GM18520 (cell line): Measurements from ENCODE around the gene SFR1.
"Not testable (repeated sequence)": the region's sequence is repeated elsewhere in the genome, so short reads cannot be mapped to it uniquely, and the experiment has no call there.

Experiments used
- ATAC-seq: cut with Tn5 transposase; IDR thresholded peaks from one replicate; pipeline ENCODE4 v1.9.1; 2021; ENCODE audit not compliant: unreplicated experiment

The SFR1 gene

GRCh38 chr10:104170610-104171254, 48.8 kb downstream of the SFR1 start:
- no peak for ATAC-seq

DNA sequence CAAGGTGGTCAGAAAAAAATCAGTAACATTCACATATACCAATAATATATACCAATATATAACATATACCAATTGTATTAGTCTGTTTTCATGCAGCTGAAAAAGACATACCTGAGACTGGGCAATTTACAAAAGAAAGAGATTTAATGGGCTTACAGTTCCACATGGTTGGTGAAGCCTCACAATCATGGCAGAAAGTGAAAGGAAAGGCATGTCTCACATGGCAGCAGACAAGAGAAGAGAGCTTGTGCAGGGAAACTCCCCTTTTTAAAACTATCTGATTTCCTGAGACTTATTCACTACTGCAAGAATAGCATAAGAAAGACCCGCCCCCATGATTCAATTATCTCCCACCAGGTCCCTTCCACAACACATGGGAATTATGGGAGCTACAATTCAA, 52.2 kb downstream of the SFR1 start:
- not testable (repeated sequence) for ATAC-seq
